GM21526 (cell line): Measurements from ENCODE around the gene STARD13.

Experiments
- ATAC-seq: cut with Tn5 transposase; IDR thresholded peaks from one replicate; pipeline ENCODE4 v1.9.1; 2021; ENCODE audit warnings: moderate library complexity; ENCODE audit not compliant: unreplicated experiment, low FRiP score

The STARD13 gene

DNA sequence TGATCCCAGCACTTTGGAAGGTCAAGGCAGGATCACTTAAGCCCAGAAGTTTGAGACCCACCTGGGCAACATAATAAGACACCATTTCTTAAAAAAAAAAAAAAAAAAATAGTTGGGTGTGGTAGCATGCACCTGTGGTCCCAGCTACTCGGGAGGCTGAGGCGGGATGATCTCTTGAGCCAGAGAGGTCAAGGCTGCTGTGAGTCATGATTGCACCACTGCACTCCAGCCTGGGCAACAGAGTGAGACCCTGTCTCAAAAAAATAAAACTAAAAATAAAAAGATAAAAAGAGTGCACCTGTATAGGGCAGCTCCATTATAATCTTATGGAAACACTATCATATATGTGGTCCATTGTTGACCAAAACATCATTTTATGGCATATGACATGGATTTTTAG is 25.5 kb upstream of the STARD13 start:
- no peak for ATAC-seq

- no peak for ATAC-seq
Measured at GRCh38 chr13:33310245-33311038, 24.9 kb upstream of the STARD13 start.

GRCh38 chr13:33308863-33309262 is 23.3 kb upstream of the STARD13 start:
- ATAC-seq, result no peak

GRCh38 chr13:33307843-33308242 is 22.3 kb upstream of the STARD13 start:
- no peak for ATAC-seq

GRCh38 chr13:33303855-33304597 is 18.5 kb upstream of the STARD13 start:
- ATAC-seq, result no peak

DNA sequence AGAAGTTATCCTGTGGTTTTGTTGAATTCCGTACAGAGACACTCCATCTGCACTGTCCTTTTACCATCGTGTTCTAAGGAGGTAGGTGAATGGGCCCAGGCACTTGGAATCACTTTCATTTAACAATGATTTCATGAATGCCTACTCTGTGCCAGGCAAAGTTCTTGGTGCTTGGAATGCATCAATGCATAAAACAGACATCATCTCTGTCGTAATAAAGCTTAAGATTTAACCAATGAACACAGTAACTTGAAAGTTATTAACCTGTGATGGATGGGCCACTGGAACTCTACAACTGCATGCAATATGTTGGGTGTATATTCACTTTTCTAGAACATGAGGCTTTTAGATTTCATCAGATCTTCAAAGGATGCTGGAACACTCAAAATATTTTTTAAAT is 14.1 kb upstream of the STARD13 start:
- ATAC-seq, result no peak

DNA sequence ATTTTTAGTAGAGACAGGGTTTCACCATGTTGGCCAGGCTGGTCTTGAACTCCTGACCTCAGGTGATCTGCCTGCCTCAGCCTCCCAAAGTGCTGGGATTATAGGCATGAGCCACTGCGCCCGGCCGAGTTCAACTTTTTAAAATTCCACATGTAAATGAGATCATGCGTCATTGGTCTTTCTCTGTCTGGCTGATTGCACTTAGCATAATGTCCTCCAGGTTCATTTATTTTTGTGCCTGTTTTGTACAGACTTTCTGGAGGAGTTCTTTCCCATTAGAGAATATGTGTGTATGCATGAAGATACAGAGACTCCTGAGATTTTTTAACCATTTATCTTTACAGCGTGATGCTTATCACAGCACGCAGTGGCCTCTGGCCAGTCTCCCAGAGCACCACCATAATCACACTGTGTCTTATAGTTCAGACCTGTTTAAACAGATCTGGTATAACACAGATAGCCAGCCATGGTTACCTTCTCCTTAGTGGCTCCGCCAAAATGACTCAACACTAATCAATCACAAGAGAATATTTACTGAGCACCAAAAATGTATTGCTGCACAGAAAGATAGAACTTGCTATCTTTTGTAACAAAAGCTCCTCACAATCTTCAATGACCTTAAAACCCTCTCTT is 11.4 kb upstream of the STARD13 start:
- no peak for ATAC-seq

DNA sequence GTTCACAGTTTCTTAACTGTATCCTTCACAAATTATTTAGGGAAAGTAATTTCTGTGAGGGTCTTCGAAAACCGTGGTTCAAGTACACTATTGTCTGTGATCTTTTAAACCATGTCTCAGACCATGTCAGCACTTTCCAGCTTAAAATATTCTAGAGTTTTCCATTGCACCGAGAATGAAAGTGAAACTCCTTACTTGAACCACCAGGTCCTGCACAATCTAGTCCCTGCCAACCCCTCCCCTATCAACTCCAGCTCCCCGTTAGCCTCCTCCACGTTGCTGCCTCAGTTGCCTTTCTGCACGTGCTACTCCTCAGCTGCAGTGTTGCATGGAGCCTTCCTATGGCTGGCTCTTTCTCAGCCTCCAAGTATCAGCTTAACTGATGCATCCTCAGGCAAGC is 7.2 kb upstream of the STARD13 start:
- ATAC-seq, result no peak

- no peak for ATAC-seq
Measured at GRCh38 chr13:33290421-33290965, 4.9 kb upstream of the STARD13 start.

DNA sequence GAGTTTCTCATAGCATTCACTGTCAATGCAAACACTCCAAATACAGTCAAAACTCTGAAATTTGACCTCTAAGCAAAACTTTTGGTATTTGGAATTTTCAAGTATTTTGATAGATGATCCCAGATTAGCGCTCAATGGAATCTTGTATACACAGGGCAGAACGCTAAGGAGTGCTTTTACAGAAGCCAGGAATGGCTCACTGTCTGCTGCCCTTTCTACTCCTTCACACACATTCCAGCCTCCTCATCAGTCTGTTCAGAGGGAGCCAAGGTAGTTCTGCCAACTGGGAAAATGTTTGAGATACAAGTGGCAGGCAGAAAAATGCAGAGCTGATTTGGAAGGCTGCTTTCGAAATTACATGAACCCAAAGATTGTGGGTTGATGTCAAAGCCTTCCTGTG is 4.4 kb upstream of the STARD13 start:
- no peak for ATAC-seq

- ATAC-seq, result no peak
Measured at GRCh38 chr13:33287142-33287882, 1.8 kb upstream of the STARD13 start.

GRCh38 chr13:33286128-33286527 is 573 bp upstream of the STARD13 start:
- ATAC-seq, result no peak

- peak; percentile 28 for ATAC-seq
Measured at GRCh38 chr13:33284916-33285315, 639 bp downstream of the STARD13 start.

GRCh38 chr13:33284031-33284430 is 1.5 kb downstream of the STARD13 start:
- no peak for ATAC-seq

DNA sequence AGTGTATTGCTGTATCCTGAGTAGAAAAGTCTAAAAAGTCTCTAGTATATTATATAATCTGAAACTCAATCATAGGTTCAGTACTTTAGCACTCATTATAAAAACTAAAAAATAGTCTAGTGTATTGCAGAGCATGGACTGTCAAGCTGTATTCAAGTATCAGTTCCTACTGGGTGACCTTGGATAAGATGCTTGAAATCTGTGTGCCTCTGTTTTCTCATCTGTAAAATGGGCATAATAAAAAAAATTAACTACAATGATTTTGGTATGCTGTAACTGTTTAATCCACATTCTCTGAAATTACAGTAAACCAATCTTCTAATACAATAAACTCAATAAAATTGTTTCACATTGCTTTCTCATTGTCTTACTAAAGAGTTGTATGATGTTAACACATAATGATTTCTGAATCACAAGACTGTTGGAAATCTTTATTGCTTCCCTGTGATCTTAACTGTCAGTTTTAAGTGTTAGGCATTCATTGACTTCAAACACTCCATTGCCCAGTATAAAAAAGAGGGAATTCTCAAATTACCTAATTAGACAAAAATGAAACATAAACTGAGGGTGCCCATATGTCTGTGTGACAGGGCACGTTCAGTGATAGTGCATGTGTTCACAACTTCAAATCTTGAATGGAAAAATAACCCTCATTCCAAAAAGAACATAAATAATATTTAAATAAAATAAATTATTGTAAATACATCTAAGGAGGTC is 2.2 kb downstream of the STARD13 start:
- ATAC-seq, result no peak

DNA sequence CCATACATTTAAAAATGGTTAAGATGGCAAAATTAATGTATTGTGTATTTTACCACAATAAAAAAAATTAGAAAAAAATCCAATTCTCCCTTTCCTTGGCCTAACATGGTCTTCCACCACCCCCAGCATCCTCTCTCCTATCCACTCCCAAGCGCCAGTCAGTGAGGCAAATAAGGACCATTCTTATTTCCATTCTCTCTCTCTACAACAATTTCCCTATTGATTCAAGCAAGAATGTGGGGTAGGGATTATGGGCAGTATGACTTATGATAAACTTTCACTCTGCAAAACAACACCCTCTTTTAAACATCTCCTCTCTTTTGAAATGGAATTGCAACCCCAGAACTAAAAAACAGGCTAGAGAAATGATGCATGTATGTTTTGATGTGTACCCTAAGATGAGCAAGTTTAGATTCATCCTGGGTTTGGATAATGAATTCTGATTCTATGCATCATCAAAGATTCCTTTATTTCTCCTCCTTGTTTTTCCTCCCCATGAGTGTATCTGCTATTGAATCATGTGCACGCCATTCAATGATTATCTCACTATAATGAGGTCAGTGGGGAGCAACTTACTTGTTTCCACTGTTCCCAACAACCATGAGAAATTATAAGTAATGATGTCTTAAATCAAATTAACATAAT is 3.5 kb downstream of the STARD13 start:
- ATAC-seq, result no peak

DNA sequence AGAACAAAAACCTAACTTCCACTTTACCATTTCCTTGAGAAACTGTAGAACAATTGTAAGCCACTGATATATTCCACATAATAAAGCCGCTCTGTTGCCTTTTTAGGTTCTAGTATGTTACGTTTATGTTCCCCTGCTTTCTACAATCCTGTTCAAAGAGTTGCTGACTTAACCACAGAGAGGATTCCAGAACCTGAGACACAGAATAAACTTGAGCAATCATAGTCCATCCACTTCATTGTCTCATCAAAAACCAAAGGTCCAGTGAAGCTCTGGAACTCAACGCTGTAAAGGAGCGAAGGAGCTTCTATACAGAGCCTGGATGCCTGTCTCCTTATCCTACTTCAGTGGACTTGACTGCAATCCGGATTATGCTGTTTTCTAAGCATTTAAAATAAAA is 4.6 kb downstream of the STARD13 start:
- ATAC-seq, result no peak

DNA sequence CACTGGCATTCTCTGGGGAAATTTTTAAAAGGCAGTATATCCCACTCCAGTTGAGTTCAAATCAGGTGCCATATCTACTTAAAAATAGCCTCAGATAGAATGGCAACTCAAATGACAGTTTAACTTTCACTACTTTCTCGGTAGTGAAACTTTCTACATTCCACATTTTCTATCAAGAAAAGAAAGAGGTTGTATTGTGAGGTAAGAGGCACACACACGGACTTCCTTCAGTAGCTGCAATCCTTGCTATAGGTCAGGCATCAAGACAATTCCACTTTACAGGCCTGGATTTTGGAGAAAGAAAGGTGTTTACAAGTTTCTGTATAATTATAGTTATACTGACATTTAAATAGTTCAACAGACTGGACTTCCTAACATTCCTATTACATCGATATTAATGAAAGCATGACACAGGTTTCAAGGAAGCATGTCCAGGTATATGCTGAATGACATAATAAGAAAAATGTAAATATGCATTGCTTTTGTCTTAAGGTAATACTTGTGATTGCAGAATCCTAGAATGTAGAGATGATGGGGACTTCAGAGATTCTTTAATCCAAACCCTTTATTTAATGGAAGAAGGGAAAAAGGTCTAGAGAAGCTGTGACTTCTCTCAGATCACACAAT is 5.2 kb downstream of the STARD13 start:
- ATAC-seq, result no peak
